ENCODE measurements around the gene WDR7. TPM values are rescaled to one million over a fixed set of nuclear protein-coding genes. Genes with fewer than 3 reads are reported as not detected.

The WDR7 gene
- total and polyA plus RNA-seq, 12 donors, result 3.6 to 64.6 (median 24.2) TPM

DNA sequence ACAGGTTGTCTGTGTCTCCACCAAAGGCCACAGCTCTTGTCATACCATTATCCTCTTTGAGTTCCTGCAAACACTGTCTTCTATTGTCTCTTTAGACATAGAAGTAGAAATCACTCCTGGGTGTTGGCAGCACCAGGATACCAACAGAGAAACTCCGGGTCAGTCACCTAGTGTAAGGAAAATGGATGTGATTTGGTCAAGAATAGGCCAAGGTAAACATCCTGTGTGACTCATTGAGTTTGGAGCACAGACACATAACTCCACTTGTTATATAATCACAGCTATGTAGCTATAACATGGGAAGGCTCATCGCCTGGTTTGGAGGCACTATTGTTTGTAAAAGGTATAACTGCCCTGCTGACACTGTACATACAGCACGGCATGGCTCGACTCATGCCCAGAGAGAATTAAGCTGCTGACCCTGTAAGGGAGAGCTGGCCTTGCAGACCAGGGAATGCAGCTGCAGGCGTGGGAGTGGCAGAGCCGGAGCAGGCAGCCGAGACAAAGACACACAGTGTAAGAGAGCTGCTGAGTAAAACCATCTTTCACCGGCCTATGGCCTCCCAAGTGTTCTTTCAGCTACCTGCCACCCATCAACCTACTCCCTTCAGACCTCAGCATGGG lies 9.3 kb upstream of the WDR7 start:
- WGBS, 4 donors, result 60 to 75% (median 68%) methylated on average over 8 of the region's 8 CpGs
- TF ChIP-seq, protein P1, sequence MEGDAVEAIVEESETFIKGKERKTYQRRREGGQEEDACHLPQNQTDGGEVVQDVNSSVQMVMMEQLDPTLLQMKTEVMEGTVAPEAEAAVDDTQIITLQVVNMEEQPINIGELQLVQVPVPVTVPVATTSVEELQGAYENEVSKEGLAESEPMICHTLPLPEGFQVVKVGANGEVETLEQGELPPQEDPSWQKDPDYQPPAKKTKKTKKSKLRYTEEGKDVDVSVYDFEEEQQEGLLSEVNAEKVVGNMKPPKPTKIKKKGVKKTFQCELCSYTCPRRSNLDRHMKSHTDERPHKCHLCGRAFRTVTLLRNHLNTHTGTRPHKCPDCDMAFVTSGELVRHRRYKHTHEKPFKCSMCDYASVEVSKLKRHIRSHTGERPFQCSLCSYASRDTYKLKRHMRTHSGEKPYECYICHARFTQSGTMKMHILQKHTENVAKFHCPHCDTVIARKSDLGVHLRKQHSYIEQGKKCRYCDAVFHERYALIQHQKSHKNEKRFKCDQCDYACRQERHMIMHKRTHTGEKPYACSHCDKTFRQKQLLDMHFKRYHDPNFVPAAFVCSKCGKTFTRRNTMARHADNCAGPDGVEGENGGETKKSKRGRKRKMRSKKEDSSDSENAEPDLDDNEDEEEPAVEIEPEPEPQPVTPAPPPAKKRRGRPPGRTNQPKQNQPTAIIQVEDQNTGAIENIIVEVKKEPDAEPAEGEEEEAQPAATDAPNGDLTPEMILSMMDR (IDR thresholded peaks at IDR 0.05), result no peak
- no peak for TF ChIP-seq POLR2A (IDR thresholded peaks at IDR 0.05)
- H3K27me3 ChIP-seq, result no peaks in the 10 kb centered on the region
- intact Hi-C loops (cut with DNase I), result no loop called here
- H3K4me1 ChIP-seq (replicated peaks in 1 of 2), result peaks cover 5 to 10% of the 10 kb centered on the region in 2 donors
- no peaks in the 10 kb centered on the region for H3K9me3 ChIP-seq (replicated peaks in 1 of 3)
- DNase-seq, result no peak
- no peak overlapping the region for H3K4me3 ChIP-seq
- H3K27ac ChIP-seq, result no peak overlapping the region
- no peaks in the 10 kb centered on the region for H3K36me3 ChIP-seq (replicated peaks in 1 of 2)

DNA sequence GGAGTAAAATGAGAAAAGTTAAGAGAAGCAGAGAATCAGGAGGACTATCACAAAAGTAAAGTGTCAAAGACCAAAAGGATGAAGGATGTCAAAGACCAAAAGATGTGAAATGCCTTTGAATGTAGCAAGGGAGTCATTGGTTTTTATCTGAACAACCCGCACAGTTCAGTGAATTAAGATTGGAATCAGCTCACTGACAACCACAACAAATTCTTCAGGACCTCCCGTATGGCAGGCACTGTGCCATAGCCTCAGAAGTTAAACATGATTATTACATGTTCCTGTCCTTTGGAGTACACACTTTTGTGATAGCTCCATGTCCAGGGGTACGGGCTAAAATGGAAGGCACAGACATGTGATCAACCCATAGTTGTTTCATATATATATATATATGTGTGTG lies 7.8 kb upstream of the WDR7 start:
- Histone ChIP-seq H3K9me3 (replicated peaks in 1 of 3) (no peaks in the 10 kb centered on the region), H3K36me3 (replicated peaks in 1 of 2) (no peaks in the 10 kb centered on the region), H3K27me3 (no peaks in the 10 kb centered on the region), H3K27ac (no peak overlapping the region), H3K4me1 (replicated peaks in 1 of 2) (peaks cover 0 to 4% of the 10 kb centered on the region in 2 donors), H3K4me3 (no peak overlapping the region)
- intact Hi-C loops (cut with DNase I), result no loop called here
- 89 to 95% (median 91%) methylated on average over 3 of the region's 3 CpGs for WGBS, 4 donors
- no peak for DNase-seq
- TF ChIP-seq POLR2A (IDR thresholded peaks at IDR 0.05), result no peak
- TF ChIP-seq, protein P1 (IDR thresholded peaks at IDR 0.05), result no peak

DNA sequence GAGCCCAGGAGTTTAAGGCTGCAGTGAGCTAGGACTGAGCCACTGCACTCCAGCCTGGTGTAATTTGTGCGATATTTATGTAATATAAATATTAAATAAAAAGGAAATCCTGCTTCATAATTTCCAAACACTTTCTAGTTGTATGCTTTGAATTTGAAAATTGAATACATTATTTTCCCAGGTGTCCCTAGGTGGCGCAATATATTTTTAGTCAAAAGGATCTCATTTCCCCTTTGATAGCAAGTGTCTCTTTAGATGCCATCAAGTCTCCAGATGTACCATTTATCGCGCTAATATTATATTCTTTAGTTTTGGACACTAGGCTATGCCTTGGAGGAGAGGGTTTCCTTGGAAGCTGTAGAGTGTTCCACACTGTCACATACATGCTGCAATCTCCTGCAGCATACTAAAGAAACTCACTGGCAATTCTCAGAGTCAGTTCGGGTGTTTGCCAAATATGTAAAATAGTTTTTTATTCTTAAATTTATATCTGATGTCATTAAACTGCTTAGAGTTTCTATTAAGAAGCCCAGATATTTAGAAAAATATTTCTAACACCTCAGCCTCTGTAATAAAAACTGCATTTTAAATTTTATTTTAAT lies 5.6 kb upstream of the WDR7 start:
- 61 to 68% (median 63%) methylated on average over 5 of the region's 5 CpGs for WGBS, 4 donors

DNA sequence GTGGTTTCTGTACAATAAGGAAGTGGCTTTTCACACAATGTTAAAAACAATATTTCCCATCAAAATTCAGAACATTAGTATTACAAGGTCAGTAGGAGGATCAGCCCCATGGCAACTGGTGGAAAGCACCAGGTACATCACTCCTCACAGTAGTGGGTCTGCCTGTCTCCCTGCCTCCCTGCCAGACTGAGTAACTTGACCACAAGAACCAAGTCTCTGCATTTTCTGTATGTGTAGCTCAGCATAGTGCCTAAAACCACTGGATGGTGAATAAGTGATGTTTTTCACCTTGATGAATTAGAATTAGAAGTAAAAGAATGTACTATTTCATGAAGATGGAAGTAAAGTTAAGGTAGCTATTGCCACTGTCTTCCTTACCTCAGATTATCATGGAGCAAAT lies 4.1 kb upstream of the WDR7 start:
- H3K9me3 ChIP-seq (replicated peaks in 1 of 3), result no peaks in the 10 kb centered on the region
- no peak for DNase-seq
- H3K4me3 ChIP-seq, result no peak overlapping the region
- peaks cover 3 to 9% of the 10 kb centered on the region in 2 donors for H3K4me1 ChIP-seq (replicated peaks in 1 of 2)
- H3K36me3 ChIP-seq (replicated peaks in 1 of 2), result no peaks in the 10 kb centered on the region
- H3K27me3 ChIP-seq, result no peaks in the 10 kb centered on the region
- intact Hi-C loops (cut with DNase I), result no loop called here
- no peak overlapping the region for H3K27ac ChIP-seq
- TF ChIP-seq, protein P1 (IDR thresholded peaks at IDR 0.05), result no peak
- no peak for TF ChIP-seq POLR2A (IDR thresholded peaks at IDR 0.05)

More for the DNA sequence above, 5.6 kb upstream of the WDR7 start:
- intact Hi-C loops (cut with DNase I), result no loop called here
- Histone ChIP-seq H3K27ac (no peak overlapping the region), H3K27me3 (no peaks in the 10 kb centered on the region), H3K4me3 (no peak overlapping the region), H3K4me1 (replicated peaks in 1 of 2) (peaks cover 0 to 4% of the 10 kb centered on the region in 2 donors), H3K36me3 (replicated peaks in 1 of 2) (no peaks in the 10 kb centered on the region), H3K9me3 (replicated peaks in 1 of 3) (no peaks in the 10 kb centered on the region)
- TF ChIP-seq, protein P1 (IDR thresholded peaks at IDR 0.05), result peak in 3 of 6 experiments; percentile 22 to 47 (median 27)
- no peak for TF ChIP-seq POLR2A (IDR thresholded peaks at IDR 0.05)
- no peak for DNase-seq
